ENCODE measurements around the gene HES4. TPM values are rescaled to one million over a fixed set of nuclear protein-coding genes. Genes with fewer than 3 reads are reported as not detected.
"Not testable (repeated sequence)": the region's sequence is repeated elsewhere in the genome, so short reads cannot be mapped to it uniquely, and the experiment has no call there.

HES4 gene
- total RNA-seq, 1 donor from 2014 or later, result 7.3 TPM

DNA sequence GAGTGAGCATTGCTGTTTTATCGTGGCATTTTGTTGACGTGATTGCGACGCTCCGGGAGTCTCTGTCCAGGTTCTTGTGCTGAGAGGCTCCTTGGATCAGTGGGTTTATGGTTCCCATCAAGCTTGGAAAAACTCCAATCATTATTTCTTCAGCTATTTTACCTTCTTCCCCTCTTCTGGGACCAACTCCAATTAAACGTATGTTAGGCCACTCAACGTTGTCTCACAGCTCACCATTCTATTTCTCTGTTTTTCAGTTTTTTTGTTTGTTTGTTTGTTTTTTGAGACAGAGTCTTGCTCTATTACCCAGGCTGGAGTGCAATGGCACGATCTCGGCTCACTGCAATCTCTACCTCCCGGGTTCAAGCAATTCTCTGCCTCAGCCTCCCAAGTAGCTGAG lies 8.0 kb downstream of the HES4 start:
- Histone ChIP-seq H3K9me3 (ENCODE audit: control insufficient read depth in 3 of 3, low read length in 3 of 3) (peaks cover 0 to 2% (median 0%) of the 10 kb centered on the region in 3 donors), H3K36me3 (ENCODE audit: control insufficient read depth in 3 of 3, insufficient read depth in 3 of 3, low read length in 3 of 3) (no peaks in the 10 kb centered on the region), H3K4me1 (ENCODE audit: control insufficient read depth in 3 of 3, insufficient read depth in 3 of 3, low read length in 3 of 3) (no peaks in the 10 kb centered on the region), H3K9ac (ENCODE audit: low read depth in 1 of 3, low read length in 3 of 3) (no peak overlapping the region), H3K27ac (ENCODE audit: low read depth, low read length) (no peak overlapping the region), H3K4me3 (ENCODE audit: low read length in 3 of 3) (no peak overlapping the region), H3K27me3 (ENCODE audit: control insufficient read depth in 3 of 3, insufficient read depth in 3 of 3, low read length in 3 of 3) (no peaks in the 10 kb centered on the region)

DNA sequence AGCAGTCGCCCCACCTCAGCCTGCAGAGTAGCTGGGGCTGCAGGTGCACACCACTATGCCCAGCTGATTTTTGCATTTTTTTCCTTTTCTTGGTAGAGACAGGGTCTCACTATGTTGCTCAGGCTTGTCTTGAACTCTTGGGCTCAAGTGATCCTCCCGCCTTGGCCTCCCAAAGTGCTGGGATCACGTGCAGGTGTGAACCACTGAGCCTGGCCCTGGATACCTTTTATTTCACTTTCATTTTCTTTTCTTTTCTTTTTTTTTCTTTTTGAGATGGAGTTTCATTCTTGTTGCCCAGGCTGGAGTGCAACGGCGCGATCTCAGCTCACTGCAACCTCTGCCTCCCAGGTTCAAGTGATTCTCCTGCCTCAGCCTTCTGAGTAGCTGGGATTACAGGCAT lies 8.6 kb downstream of the HES4 start:
- H3K36me3 ChIP-seq (ENCODE audit: control insufficient read depth in 3 of 3, insufficient read depth in 3 of 3, low read length in 3 of 3); H3K27ac ChIP-seq (ENCODE audit: low read depth, low read length); H3K4me1 ChIP-seq (ENCODE audit: control insufficient read depth in 3 of 3, insufficient read depth in 3 of 3, low read length in 3 of 3); H3K4me3 ChIP-seq (ENCODE audit: low read length in 3 of 3); H3K27me3 ChIP-seq (ENCODE audit: control insufficient read depth in 3 of 3, insufficient read depth in 3 of 3, low read length in 3 of 3); H3K9ac ChIP-seq (ENCODE audit: low read depth in 1 of 3, low read length in 3 of 3); H3K9me3 ChIP-seq (ENCODE audit: control insufficient read depth in 3 of 3, low read length in 3 of 3): not testable (repeated sequence)

- not testable (repeated sequence) for H3K36me3 ChIP-seq (ENCODE audit: control insufficient read depth in 3 of 3, insufficient read depth in 3 of 3, low read length in 3 of 3); H3K27ac ChIP-seq (ENCODE audit: low read depth, low read length); H3K9ac ChIP-seq (ENCODE audit: low read depth in 1 of 3, low read length in 3 of 3); H3K4me1 ChIP-seq (ENCODE audit: control insufficient read depth in 3 of 3, insufficient read depth in 3 of 3, low read length in 3 of 3); H3K4me3 ChIP-seq (ENCODE audit: low read length in 3 of 3); H3K27me3 ChIP-seq (ENCODE audit: control insufficient read depth in 3 of 3, insufficient read depth in 3 of 3, low read length in 3 of 3); H3K9me3 ChIP-seq (ENCODE audit: control insufficient read depth in 3 of 3, low read length in 3 of 3)
These were observed 11.8 kb downstream of the HES4 start for GRCh38 chr1:988061-988460.

GRCh38 chr1:985126-985525 lies 14.8 kb downstream of the HES4 start:
- H3K36me3 ChIP-seq (ENCODE audit: control insufficient read depth in 3 of 3, insufficient read depth in 3 of 3, low read length in 3 of 3), result peaks cover 0 to 8% (median 0%) of the 10 kb centered on the region in 3 donors
- no peak overlapping the region for H3K4me3 ChIP-seq (ENCODE audit: low read length in 3 of 3)
- peaks cover 12 to 34% (median 31%) of the 10 kb centered on the region in 3 donors for H3K4me1 ChIP-seq (ENCODE audit: control insufficient read depth in 3 of 3, insufficient read depth in 3 of 3, low read length in 3 of 3)
- no peak overlapping the region for H3K27ac ChIP-seq (ENCODE audit: low read depth, low read length)
- peaks cover 0 to 3% (median 3%) of the 10 kb centered on the region in 3 donors for H3K27me3 ChIP-seq (ENCODE audit: control insufficient read depth in 3 of 3, insufficient read depth in 3 of 3, low read length in 3 of 3)
- no peak overlapping the region for H3K9ac ChIP-seq (ENCODE audit: low read depth in 1 of 3, low read length in 3 of 3)
- H3K9me3 ChIP-seq (ENCODE audit: control insufficient read depth in 3 of 3, low read length in 3 of 3), result no peaks in the 10 kb centered on the region

- peaks cover 17 to 41% (median 31%) of the 10 kb centered on the region in 3 donors for H3K4me1 ChIP-seq (ENCODE audit: control insufficient read depth in 3 of 3, insufficient read depth in 3 of 3, low read length in 3 of 3)
- H3K27ac ChIP-seq (ENCODE audit: low read depth, low read length), result no peak overlapping the region
- H3K9me3 ChIP-seq (ENCODE audit: control insufficient read depth in 3 of 3, low read length in 3 of 3), result no peaks in the 10 kb centered on the region
- H3K27me3 ChIP-seq (ENCODE audit: control insufficient read depth in 3 of 3, insufficient read depth in 3 of 3, low read length in 3 of 3), result peaks cover 0 to 3% (median 3%) of the 10 kb centered on the region in 3 donors
- no peak overlapping the region for H3K4me3 ChIP-seq (ENCODE audit: low read length in 3 of 3)
- peaks cover 5 to 15% (median 6%) of the 10 kb centered on the region in 3 donors for H3K36me3 ChIP-seq (ENCODE audit: control insufficient read depth in 3 of 3, insufficient read depth in 3 of 3, low read length in 3 of 3)
- H3K9ac ChIP-seq (ENCODE audit: low read depth in 1 of 3, low read length in 3 of 3), result no peak overlapping the region
These were observed 15.5 kb downstream of the HES4 start for GRCh38 chr1:984476-984814.

GRCh38 chr1:983798-984475 lies 16.0 kb downstream of the HES4 start:
- no peak overlapping the region for H3K27ac ChIP-seq (ENCODE audit: low read depth, low read length)
- peaks cover 22 to 46% (median 31%) of the 10 kb centered on the region in 3 donors for H3K4me1 ChIP-seq (ENCODE audit: control insufficient read depth in 3 of 3, insufficient read depth in 3 of 3, low read length in 3 of 3)
- H3K36me3 ChIP-seq (ENCODE audit: control insufficient read depth in 3 of 3, insufficient read depth in 3 of 3, low read length in 3 of 3), result peaks cover 5 to 20% (median 6%) of the 10 kb centered on the region in 3 donors
- peaks cover 0 to 3% (median 3%) of the 10 kb centered on the region in 3 donors for H3K27me3 ChIP-seq (ENCODE audit: control insufficient read depth in 3 of 3, insufficient read depth in 3 of 3, low read length in 3 of 3)
- no peaks in the 10 kb centered on the region for H3K9me3 ChIP-seq (ENCODE audit: control insufficient read depth in 3 of 3, low read length in 3 of 3)
- peak overlapping the region in 1 of 3 donors; percentile 81 for H3K4me3 ChIP-seq (ENCODE audit: low read length in 3 of 3)
- peak overlapping the region in 1 of 3 donors; percentile 100 for H3K9ac ChIP-seq (ENCODE audit: low read depth in 1 of 3, low read length in 3 of 3)

DNA sequence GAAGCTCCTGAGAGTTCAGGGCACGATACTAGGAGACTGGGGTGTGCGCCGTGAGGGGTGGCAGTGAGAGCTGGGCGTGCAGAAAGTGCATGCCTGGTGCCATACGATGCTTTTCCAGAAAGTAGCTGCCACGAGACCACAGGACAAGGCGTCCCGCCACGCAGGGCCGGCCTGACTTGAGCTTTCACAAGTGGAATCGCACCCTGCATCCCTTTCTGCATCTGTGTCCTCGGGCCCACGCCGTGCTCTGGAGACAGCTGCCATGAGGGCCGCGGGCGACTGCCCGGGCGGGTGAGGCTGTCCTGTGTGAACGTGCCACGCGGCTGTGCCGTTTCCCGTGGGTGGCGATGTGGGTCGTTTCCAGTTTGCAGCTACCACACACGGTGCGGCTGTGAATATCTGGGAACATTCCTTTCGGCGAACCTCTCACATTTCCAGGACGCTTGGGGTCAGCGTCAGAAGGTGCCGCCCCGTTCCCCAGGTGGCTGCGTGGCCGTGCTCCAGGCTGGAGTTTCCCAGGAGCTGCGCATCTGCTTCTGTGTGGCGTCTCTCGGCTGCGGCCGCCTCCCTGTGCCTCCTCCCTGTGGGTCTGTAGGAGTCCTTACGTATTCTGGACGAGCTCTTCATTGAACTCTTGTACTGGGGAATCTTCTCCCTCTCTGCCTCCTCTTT lies 17.0 kb downstream of the HES4 start:
- H3K4me1 ChIP-seq (ENCODE audit: control insufficient read depth in 3 of 3, insufficient read depth in 3 of 3, low read length in 3 of 3), result peaks cover 28 to 57% (median 35%) of the 10 kb centered on the region in 3 donors
- peaks cover 0 to 7% (median 3%) of the 10 kb centered on the region in 3 donors for H3K27me3 ChIP-seq (ENCODE audit: control insufficient read depth in 3 of 3, insufficient read depth in 3 of 3, low read length in 3 of 3)
- H3K9ac ChIP-seq (ENCODE audit: low read depth in 1 of 3, low read length in 3 of 3), result peak overlapping the region; percentile 89 to 100 (median 97)
- no peaks in the 10 kb centered on the region for H3K9me3 ChIP-seq (ENCODE audit: control insufficient read depth in 3 of 3, low read length in 3 of 3)
- H3K4me3 ChIP-seq (ENCODE audit: low read length in 3 of 3), result peak overlapping the region; percentile 63 to 83 (median 81)
- H3K27ac ChIP-seq (ENCODE audit: low read depth, low read length), result peak overlapping the region; percentile 99
- H3K36me3 ChIP-seq (ENCODE audit: control insufficient read depth in 3 of 3, insufficient read depth in 3 of 3, low read length in 3 of 3), result peaks cover 5 to 29% (median 6%) of the 10 kb centered on the region in 3 donors

DNA sequence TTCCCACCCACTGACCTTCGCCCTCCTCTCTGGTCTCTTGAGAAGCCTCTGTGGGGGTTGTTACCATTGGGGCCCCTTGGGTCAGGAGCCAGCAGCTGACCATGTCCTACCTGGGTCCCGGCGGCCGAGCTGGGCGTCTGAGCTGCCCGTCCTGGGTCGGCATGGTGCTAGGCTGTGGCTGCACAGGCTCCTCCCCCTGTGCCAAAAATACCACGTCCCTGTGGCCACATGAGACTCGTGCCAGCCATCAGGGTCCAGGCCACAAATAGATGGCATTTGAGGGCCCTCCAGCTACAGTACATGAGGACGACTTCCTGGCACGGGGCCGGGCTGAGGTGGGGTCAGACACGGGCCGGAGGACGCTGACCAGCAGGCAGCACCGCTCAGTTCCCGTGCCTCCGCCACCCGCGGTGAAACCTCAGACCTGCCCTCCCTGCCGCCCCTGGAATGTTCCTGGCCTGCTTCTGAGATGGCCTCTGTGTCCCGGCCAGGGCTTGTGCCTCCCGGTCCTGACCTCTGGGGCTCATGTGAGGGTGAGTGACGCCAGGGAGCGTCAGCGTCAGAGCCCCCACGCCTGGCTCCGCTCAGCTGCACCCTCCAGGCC lies 17.8 kb downstream of the HES4 start, which contains the start of gene PERM1:
Gene PERM1 (minus strand): TSS at position 139 of the 604 bp plus-strand sequence. CDS start 1,064 bp downstream, outside the sequence.
- Histone ChIP-seq H3K27ac (ENCODE audit: low read depth, low read length) (peak within 1 kb of the TSS; percentile 99), H3K4me1 (ENCODE audit: control insufficient read depth in 3 of 3, insufficient read depth in 3 of 3, low read length in 3 of 3) (peaks cover 28 to 57% (median 35%) of the 10 kb centered on the region in 3 donors), H3K9ac (ENCODE audit: low read depth in 1 of 3, low read length in 3 of 3) (peak within 1 kb of the TSS; percentile 97 to 100 (median 97)), H3K4me3 (ENCODE audit: low read length in 3 of 3) (peak within 1 kb of the TSS; percentile 81 to 85 (median 83)), H3K27me3 (ENCODE audit: control insufficient read depth in 3 of 3, insufficient read depth in 3 of 3, low read length in 3 of 3) (peaks cover 0 to 7% (median 3%) of the 10 kb centered on the region in 3 donors), H3K36me3 (ENCODE audit: control insufficient read depth in 3 of 3, insufficient read depth in 3 of 3, low read length in 3 of 3) (peaks cover 5 to 29% (median 6%) of the 10 kb centered on the region in 3 donors), H3K9me3 (ENCODE audit: control insufficient read depth in 3 of 3, low read length in 3 of 3) (no peaks in the 10 kb centered on the region)

GRCh38 chr1:981491-981954 lies 18.4 kb downstream of the HES4 start:
- Histone ChIP-seq H3K27ac (ENCODE audit: low read depth, low read length) (peak overlapping the region; percentile 99), H3K36me3 (ENCODE audit: control insufficient read depth in 3 of 3, insufficient read depth in 3 of 3, low read length in 3 of 3) (peaks cover 5 to 29% (median 6%) of the 10 kb centered on the region in 3 donors), H3K9ac (ENCODE audit: low read depth in 1 of 3, low read length in 3 of 3) (peak overlapping the region; percentile 97 to 100 (median 97)), H3K27me3 (ENCODE audit: control insufficient read depth in 3 of 3, insufficient read depth in 3 of 3, low read length in 3 of 3) (peaks cover 0 to 7% (median 3%) of the 10 kb centered on the region in 3 donors), H3K9me3 (ENCODE audit: control insufficient read depth in 3 of 3, low read length in 3 of 3) (no peaks in the 10 kb centered on the region), H3K4me1 (ENCODE audit: control insufficient read depth in 3 of 3, insufficient read depth in 3 of 3, low read length in 3 of 3) (peaks cover 28 to 57% (median 35%) of the 10 kb centered on the region in 3 donors), H3K4me3 (ENCODE audit: low read length in 3 of 3) (peak overlapping the region; percentile 81 to 85 (median 83))

Measured in skeletal muscle tissue (tissue), 4 donors.